Keratinocyte (primary cell): ENCODE results near the gene TFIP11. TPM values are rescaled to one million over a fixed set of nuclear protein-coding genes. Genes with fewer than 3 reads are reported as not detected.

Source experiments
- DNase-seq: peaks from one replicate; pipeline ENCODE4 v3.0.0-alpha.2; 2011; ENCODE audit warnings: low read depth, missing footprints, low spot score
- FAIRE-seq: peaks from 2 replicates; lab custom pipeline; 2011; peaks lifted over from hg19 to GRCh38; lab: Jason Lieb, UNC
- H2AFZ ChIP-seq: 2 replicates; pipeline ENCODE4 v1.6.0; 2012; ENCODE audit warnings: low read length, control low read depth, inconsistent platforms; ENCODE audit not compliant: control insufficient read depth
- H3K27ac ChIP-seq: 2 replicates; pipeline ENCODE4 v1.5.1; 2011; ENCODE audit warnings: low read length; ENCODE audit not compliant: control insufficient read depth, insufficient read depth
- H3K27me3 ChIP-seq: 3 replicates; pipeline ENCODE4 v1.6.0; 2011; ENCODE audit warnings: low read length; ENCODE audit not compliant: control insufficient read depth, insufficient read depth; ENCODE audit errors: extremely low read depth
- H3K36me3 ChIP-seq, 2 experiments: 2 replicates in 1 of 2; 3 replicates in 1 of 2; pipeline ENCODE4 v1.5.1; 2011; ENCODE audit warnings: low read length in 2 of 2, mild to moderate bottlenecking in 1 of 2; ENCODE audit not compliant: control insufficient read depth in 2 of 2, insufficient read depth in 2 of 2; ENCODE audit errors: extremely low read depth in 1 of 2
- H3K4me1 ChIP-seq: 3 replicates; pipeline ENCODE4 v1.5.1; 2011; ENCODE audit warnings: low read length; ENCODE audit not compliant: control insufficient read depth, insufficient read depth; ENCODE audit errors: extremely low read depth
- H3K4me2 ChIP-seq: 3 replicates; pipeline ENCODE4 v1.6.0; 2011; ENCODE audit warnings: low read depth, low read length; ENCODE audit not compliant: control insufficient read depth, insufficient read depth; ENCODE audit errors: extremely low read depth
- H3K4me3 ChIP-seq, 3 experiments: fragments of 200-600 bp in 1 of 3; sonication (generic) in 1 of 3; 2 replicates in 2 of 3; 3 replicates in 1 of 3; pipeline ENCODE4 v1.5.1; 2011 to 2016; ENCODE audit warnings: low read length in 3 of 3, mild to moderate bottlenecking in 3 of 3, control low read depth in 2 of 3, inconsistent platforms in 1 of 3, low read depth in 1 of 3, mixed read lengths in 1 of 3, mixed run types in 1 of 3, moderate library complexity in 1 of 3; ENCODE audit not compliant: control insufficient read depth in 2 of 3, insufficient read depth in 2 of 3; ENCODE audit errors: extremely low read depth in 1 of 3
- H3K79me2 ChIP-seq: 2 replicates; pipeline ENCODE4 v1.6.0; 2012; ENCODE audit warnings: low read length; ENCODE audit not compliant: control insufficient read depth, insufficient read depth
- H3K9ac ChIP-seq: 3 replicates; pipeline ENCODE4 v1.6.0; 2011; ENCODE audit warnings: low read length; ENCODE audit not compliant: control insufficient read depth, insufficient read depth; ENCODE audit errors: extremely low read depth
- H3K9me1 ChIP-seq: 3 replicates; pipeline ENCODE4 v1.6.0; 2011; ENCODE audit warnings: low read length; ENCODE audit not compliant: control insufficient read depth, insufficient read depth; ENCODE audit errors: extremely low read depth
- H3K9me3 ChIP-seq: 2 replicates; pipeline ENCODE4 v1.5.1; 2012; ENCODE audit warnings: low read depth, low read length; ENCODE audit not compliant: control insufficient read depth
- H4K20me1 ChIP-seq: 3 replicates; pipeline ENCODE4 v1.6.0; 2011; ENCODE audit warnings: low read length; ENCODE audit not compliant: control insufficient read depth, insufficient read depth; ENCODE audit errors: extremely low read depth
- CTCF ChIP-seq, 3 experiments: IDR thresholded peaks in 1 of 3; conservative IDR thresholded peaks in 1 of 3; optimal IDR thresholded peaks in 1 of 3; 2 replicates in 2 of 3; 3 replicates in 1 of 3; pipeline versions ENCODE3 to v1.5.1; 2011; ENCODE audit warnings: low read length in 3 of 3, mild to moderate bottlenecking in 3 of 3, moderate library complexity in 2 of 3, control low read depth in 1 of 3, inconsistent platforms in 1 of 3; ENCODE audit not compliant: insufficient read depth in 2 of 3; ENCODE audit errors: extremely low read depth in 1 of 3
- EZH2 ChIP-seq: IDR thresholded peaks from one replicate; pipeline ENCODE4 v1.6.1; 2012; ENCODE audit warnings: inconsistent platforms, mild to moderate bottlenecking, low read length, moderate library complexity
- dilution Hi-C: fragments of 300-500 bp; cut with MboI; formaldehyde crosslinking; loops from one replicate; pipeline ENCODE4 v1.7.0; 2020; ENCODE audit warnings: low sequenced_read_pairs; ENCODE audit not compliant: extremely low pct_ligation_motif_present
- polyA plus RNA-seq, 5 experiments: library from polyadenylated mRNA; depleted of rRNA in 3 of 5; stranded (reverse) in 3 of 5; stranded (forward) in 1 of 5; unstranded in 1 of 5; fragments of >200 nt; gene quantifications; 1 replicate in 1 of 5; 2 replicates in 3 of 5; 3 replicates in 1 of 5; pipeline versions ENCODE4 v1.2.1 to v1.2.3, GENCODE V29; 2011 to 2012; ENCODE audit warnings: missing spikeins in 2 of 5, low read depth in 1 of 5, low replicate concordance in 1 of 5

TFIP11 gene
- polyA plus RNA-seq, 1 donor (not counting 4 experiments of a cell fraction or from before 2014, with no cell fraction given): 30.3 TPM

GRCh38 chr22:26462051-26462450 is 50.2 kb downstream of the TFIP11 start:
- DNase-seq (no peak), FAIRE-seq (no peak)
- dilution Hi-C loops: no loop called here
- H3K4me3 ChIP-seq: no peak overlapping the region
- no peak overlapping the region for H3K9ac ChIP-seq
- no peaks in the 10 kb centered on the region for H3K9me3 ChIP-seq
- no peak overlapping the region for H2AFZ ChIP-seq
- H3K4me2 ChIP-seq: no peak overlapping the region
- no peak overlapping the region for H3K27ac ChIP-seq
- H4K20me1 ChIP-seq: no peaks in the 10 kb centered on the region
- H3K27me3 ChIP-seq: no peaks in the 10 kb centered on the region
- peaks cover 14 to 64% of the 10 kb centered on the region in 2 experiments for H3K36me3 ChIP-seq
- no peak for TF ChIP-seq EZH2
- TF ChIP-seq CTCF (optimal IDR thresholded peaks at IDR 0.05 in 1 of 3, IDR thresholded peaks at IDR 0.05 in 1 of 3, conservative IDR thresholded peaks at IDR 0.05 in 1 of 3; ENCODE audit: extremely low read depth in 1 of 3, insufficient read depth in 2 of 3, low read length in 3 of 3): no peak
- H3K9me1 ChIP-seq: no peaks in the 10 kb centered on the region
- peaks cover 6% of the 10 kb centered on the region for H3K79me2 ChIP-seq
- peaks cover 44% of the 10 kb centered on the region for H3K4me1 ChIP-seq

- H3K9me3 ChIP-seq: no peaks in the 10 kb centered on the region
- H3K9ac ChIP-seq: no peak overlapping the region
- no peak overlapping the region for H3K27ac ChIP-seq
- H3K4me3 ChIP-seq: no peak overlapping the region
- H3K4me1 ChIP-seq: peaks cover 44% of the 10 kb centered on the region
- H4K20me1 ChIP-seq: no peaks in the 10 kb centered on the region
- H3K27me3 ChIP-seq: no peaks in the 10 kb centered on the region
- no peak for DNase-seq
- H3K4me2 ChIP-seq: no peak overlapping the region
- H3K79me2 ChIP-seq: peaks cover 6% of the 10 kb centered on the region
- no peaks in the 10 kb centered on the region for H3K9me1 ChIP-seq
- dilution Hi-C loops: no loop called here
- peaks cover 14 to 60% of the 10 kb centered on the region in 2 experiments for H3K36me3 ChIP-seq
- TF ChIP-seq EZH2 (no peak), CTCF (optimal IDR thresholded peaks at IDR 0.05 in 1 of 3, IDR thresholded peaks at IDR 0.05 in 1 of 3, conservative IDR thresholded peaks at IDR 0.05 in 1 of 3; ENCODE audit: extremely low read depth in 1 of 3, insufficient read depth in 2 of 3, low read length in 3 of 3) (peak; percentile 83 to 86 (median 84))
- no peak overlapping the region for H2AFZ ChIP-seq
- FAIRE-seq: peak; percentile 62
Measured at GRCh38 chr22:26461188-26461810, 51.0 kb downstream of the TFIP11 start.
